8988T (cell line): Measurements from ENCODE around the gene SNX27.
"Not testable (repeated sequence)": the region's sequence is repeated elsewhere in the genome, so short reads cannot be mapped to it uniquely, and the experiment has no call there.

ENCODE experiments used
- DNase-seq: peaks from one replicate; pipeline ENCODE4 v3.0.0; 2011

The SNX27 gene

DNA sequence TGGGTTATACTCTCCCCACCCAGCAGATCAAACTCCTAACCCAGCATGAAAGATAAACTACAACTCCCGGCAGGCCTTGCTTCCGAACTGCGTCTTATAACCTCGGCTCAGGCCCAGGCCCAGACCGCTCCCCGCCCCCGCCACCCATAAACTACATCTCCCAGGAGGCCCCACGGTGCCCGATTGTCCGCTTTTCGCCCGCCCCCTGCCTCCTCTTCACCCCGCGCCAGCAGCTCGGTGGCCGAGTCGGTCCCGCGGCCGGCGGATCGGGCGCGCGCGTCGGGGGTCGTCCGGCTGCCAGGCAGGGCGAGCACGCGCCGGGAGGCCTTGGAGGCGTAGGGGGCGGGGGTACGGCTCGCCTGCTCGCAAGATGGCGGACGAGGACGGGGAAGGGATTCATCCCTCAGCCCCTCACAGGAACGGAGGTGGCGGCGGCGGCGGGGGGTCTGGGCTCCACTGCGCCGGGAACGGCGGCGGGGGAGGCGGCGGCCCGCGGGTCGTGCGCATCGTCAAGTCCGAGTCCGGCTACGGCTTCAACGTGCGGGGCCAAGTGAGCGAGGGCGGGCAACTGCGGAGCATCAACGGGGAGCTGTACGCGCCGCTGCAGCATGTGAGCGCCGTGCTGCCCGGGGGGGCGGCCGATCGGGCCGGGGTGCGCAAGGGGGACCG lies at the start of gene SNX27:
Gene SNX27, plus strand, starts transcription at position 219 of the 669 bp plus-strand sequence. Its CDS starts 152 bp downstream, at position 371.
- peak; percentile 71 for DNase-seq

DNA sequence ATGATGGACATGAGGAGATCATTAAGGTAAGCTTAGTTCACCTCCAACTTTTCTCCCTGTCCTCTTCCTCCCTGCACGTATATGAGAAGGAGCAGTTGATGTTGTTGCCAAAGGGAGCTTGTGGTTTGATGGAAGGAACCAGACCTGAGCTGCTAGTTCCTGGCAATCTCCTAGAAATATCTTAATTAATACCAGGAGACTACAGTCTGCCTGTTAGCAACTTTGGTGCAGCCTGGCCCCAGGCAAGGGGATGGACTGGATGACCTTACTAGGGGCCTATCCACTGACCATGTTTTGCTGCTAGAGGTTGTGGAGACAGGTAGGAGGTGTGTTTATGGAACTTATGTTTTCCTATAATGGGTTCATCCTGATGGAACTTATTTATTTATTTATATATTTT lies 49.2 kb upstream of the SNX27 start:
- DNase-seq: no peak

DNA sequence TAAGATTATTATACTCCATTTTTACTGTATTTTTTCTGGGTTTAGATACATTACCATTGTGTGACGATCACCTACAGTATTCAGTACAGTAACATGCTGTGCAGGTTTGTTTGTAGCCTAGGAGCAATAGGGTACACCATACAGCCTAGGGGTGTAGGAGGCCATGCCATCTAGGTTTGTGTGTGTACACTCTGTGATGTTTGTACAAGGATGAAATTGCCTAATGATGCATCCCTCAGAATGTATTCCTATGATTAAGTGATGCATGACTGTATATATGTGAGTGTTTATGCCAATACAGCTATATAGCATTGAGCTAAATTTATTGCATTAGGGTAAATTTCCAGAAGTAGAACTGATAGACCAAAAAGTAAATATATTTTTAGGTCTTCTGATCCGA lies 48.5 kb upstream of the SNX27 start:
- no peak for DNase-seq

DNA sequence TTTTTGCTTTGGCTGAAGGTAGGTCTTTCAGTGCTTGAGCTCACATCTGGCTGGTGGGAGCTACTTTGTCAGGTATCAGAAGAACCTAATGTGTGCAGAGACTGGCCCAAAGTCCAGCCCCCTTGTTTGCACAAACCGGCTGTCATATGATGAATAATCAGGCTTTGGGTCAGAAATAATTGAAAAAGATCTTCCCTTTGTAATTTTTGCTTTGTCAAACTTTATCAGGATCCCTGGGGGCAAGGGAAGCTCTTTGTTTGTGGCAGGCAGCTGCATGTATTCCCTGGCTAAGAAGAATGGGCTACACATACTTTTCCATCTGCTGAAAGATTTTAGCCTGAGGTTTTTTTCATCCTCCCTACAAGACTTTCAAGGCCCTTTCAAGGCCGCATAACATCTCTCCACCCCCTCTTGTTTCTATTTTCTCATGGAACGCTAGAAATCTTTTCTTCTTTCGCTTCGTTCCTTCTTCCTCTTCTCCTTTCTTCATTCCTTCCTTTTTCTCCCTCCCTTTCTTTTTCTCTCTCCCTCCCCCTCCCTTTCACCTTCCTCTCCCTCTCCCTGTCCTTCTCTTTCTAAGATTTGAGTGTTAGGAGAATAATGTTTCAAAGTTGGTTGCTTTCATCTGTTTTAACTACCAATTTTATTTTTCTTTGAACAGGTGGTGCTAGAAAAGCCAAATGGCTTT lies 46.2 kb upstream of the SNX27 start:
- no peak for DNase-seq

- no peak for DNase-seq
These were observed 43.2 kb upstream of the SNX27 start for GRCh38 chr1:151568626-151569088.

GRCh38 chr1:151570819-151571218 lies 41.0 kb upstream of the SNX27 start:
- DNase-seq: no peak

DNA sequence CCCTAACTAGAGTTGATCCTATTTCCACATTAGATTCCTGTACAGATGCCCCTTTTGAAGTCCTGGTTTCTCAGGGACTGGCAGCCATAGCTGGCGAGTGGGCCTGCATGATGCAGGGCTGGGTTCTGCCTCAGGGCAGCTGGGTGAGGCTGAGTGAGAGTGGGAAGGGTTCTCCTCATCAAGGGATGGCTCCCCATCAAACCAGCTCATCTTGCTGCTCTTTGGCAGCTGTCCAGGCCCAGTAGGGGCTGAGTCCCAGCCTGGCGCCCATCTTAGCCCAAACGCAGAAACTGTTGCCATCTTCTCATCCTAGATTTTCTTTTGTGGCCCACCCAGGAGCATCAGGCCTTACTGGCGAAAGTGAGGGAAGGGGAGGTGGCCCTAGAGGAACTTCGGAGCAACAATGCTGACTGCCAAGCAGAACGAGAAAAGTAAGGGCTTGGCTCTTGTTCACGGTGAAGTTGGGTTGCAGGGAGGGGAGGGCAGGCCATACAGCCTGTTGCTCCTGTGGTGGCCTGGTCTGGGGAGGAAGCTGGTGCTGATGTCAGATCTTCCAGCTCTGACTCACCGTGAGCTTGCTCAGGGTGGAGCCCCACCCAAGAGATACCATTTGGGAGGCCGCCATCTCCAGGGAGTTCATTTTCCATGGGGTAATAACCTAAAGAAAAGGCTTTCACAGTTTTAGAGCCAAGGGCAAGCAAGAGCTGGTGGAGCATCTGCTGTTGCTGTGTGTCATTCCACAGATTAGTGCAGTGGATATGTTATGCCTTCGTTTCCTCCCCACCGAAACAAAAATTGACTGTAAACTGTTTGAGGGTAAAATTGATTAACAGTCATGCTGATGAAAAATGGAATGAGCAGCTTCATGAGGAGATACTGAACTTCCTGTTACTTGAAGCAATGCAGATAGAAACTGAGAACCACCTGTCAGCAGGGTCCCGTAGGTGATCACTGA lies 37.0 kb upstream of the SNX27 start:
- peak; percentile 50 for DNase-seq

GRCh38 chr1:151577173-151577572 lies 34.7 kb upstream of the SNX27 start:
- DNase-seq: no peak

DNA sequence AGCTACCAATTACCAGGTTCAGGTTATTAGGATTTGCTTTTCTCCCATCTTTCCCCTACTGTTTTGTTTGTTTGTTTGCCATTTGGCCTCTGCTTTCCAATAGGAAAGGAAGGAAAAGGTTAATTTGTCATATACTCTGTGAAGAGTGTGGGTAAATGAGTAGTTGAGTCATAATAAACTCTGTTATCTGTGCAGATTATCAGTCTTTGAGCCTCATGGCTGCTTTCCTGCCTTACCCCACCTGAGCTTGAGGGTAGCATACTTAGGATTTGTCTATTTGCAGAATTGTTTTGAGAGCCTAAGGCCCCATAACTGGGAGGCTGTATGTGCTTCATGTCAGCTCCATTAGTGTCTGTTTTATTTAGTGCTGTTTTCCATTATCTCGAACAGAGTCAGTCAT lies 32.9 kb upstream of the SNX27 start:
- DNase-seq: no peak

- no peak for DNase-seq
These were observed 32.2 kb upstream of the SNX27 start for GRCh38 chr1:151579436-151580225.

DNA sequence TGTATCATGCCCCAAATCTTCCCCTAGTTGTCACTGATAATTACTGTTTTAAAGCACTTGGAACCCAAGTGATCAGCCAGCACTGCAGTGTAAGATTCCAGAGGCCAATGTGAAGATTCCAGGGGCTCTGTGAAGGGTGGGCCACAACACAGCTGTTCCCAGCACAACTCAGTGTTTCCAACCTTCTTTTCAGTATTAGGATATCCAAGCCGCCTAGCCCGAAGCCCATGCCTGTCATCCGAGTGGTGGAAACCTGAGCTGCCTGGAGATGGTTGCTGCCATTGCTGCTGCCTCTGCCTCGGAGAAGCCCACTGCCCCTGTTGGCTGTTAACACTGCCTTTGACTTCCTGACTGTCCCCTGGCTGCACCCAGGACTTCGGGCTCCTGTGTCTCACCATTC lies 30.4 kb upstream of the SNX27 start:
- DNase-seq: no peak

DNA sequence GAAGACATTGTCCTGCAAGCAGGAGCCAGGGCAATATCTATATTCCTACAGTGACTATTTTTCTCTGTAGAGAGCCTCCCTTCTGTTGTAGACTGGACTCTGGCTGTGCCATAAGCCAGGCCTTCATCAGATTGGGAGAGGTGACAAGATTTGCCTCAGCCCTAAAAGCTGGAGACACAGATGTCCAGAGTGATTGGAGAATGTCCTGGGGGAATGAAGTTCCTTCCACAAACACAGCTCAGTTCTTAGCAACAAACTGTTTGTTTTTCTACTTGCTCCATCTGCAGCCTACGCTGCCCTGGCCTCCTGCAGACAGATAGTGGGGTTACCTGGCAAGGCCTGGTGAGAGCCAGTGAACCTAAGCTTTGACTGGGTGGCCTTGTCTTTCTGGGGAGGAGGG lies 29.9 kb upstream of the SNX27 start:
- DNase-seq: no peak

DNA sequence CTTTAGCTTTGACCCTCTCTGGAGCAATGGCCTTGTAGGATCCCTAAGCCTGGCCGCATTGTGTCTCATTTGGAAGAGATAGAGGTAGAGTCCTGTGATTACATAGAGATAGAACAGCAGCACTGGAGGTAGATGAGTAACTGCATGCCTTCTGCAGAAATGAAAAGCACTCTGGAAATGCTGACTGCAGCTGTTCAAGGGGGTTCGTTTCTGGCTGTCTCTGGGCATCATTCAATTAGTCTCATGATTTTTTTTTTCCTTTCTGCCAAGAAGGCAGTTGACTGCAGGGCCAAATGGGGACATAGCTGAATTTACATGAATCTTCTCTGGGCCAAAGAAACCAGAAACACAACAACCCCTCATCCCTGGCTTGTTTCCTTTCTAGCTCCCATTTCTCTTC lies 28.1 kb upstream of the SNX27 start:
- DNase-seq: no peak

- no peak for DNase-seq
These were observed 27.6 kb upstream of the SNX27 start for GRCh38 chr1:151584278-151584677.

GRCh38 chr1:151584780-151585179 lies 27.1 kb upstream of the SNX27 start:
- DNase-seq: no peak

- no peak for DNase-seq
These were observed 26.2 kb upstream of the SNX27 start for GRCh38 chr1:151585622-151586021.

GRCh38 chr1:151590961-151591360 lies 20.9 kb upstream of the SNX27 start:
- DNase-seq: no peak

- DNase-seq: no peak
These were observed 18.1 kb upstream of the SNX27 start for GRCh38 chr1:151593730-151594129.

- peak; percentile 70 for DNase-seq
These were observed 17.7 kb upstream of the SNX27 start for GRCh38 chr1:151594143-151594625.

- no peak for DNase-seq
These were observed 15.5 kb upstream of the SNX27 start for GRCh38 chr1:151596166-151596953.

- DNase-seq: not testable (repeated sequence)
These were observed 9.3 kb upstream of the SNX27 start for GRCh38 chr1:151602550-151602949.

GRCh38 chr1:151604291-151604690 lies 7.6 kb upstream of the SNX27 start:
- DNase-seq: no peak
